Neural cell (in vitro differentiated cells): Measurements from ENCODE around the gene ANKRD33B.
"Not testable (repeated sequence)": the region's sequence is repeated elsewhere in the genome, so short reads cannot be mapped to it uniquely, and the experiment has no call there.

Experiments
- CTCF ChIP-seq: fragments of 450-650 bp; IDR thresholded peaks from 2 replicates; pipeline ENCODE4 v1.5.1; 2014; ENCODE audit warnings: antibody characterized with exemption, mild to moderate bottlenecking, moderate library complexity; ENCODE audit not compliant: poor library complexity, severe bottlenecking
- EP300 ChIP-seq: fragments of 450-650 bp; conservative IDR thresholded peaks from 2 replicates; pipeline ENCODE4 v1.6.1; 2014; ENCODE audit warnings: antibody characterized with exemption, mild to moderate bottlenecking, moderate library complexity; ENCODE audit not compliant: poor library complexity, severe bottlenecking
- EZH2 ChIP-seq: fragments of 200-600, 300-800 bp; shearing (Covaris generic), sonication (generic); IDR thresholded peaks from 2 replicates; pipeline ENCODE4 v1.6.1; 2014; ENCODE audit warnings: antibody characterized with exemption, low read length, borderline replicate concordance, mild to moderate bottlenecking; ENCODE audit not compliant: insufficient read depth, poor library complexity, severe bottlenecking
- MXI1 ChIP-seq: fragments of 450-650 bp; conservative IDR thresholded peaks from 2 replicates; pipeline ENCODE4 v1.6.1; 2014; ENCODE audit warnings: antibody characterized with exemption, mild to moderate bottlenecking; ENCODE audit not compliant: poor library complexity, severe bottlenecking
- POLR2AphosphoS5 ChIP-seq: IDR thresholded peaks from 2 replicates; pipeline ENCODE4 v1.6.1; 2012
- RAD21 ChIP-seq: fragments of 450-650 bp; conservative IDR thresholded peaks from 2 replicates; pipeline ENCODE4 v1.6.1; 2014; ENCODE audit warnings: antibody characterized with exemption, mild to moderate bottlenecking, moderate library complexity
- SMC3 ChIP-seq: fragments of 450-650 bp; conservative IDR thresholded peaks from 2 replicates; pipeline ENCODE4 v1.6.1; 2014; ENCODE audit warnings: antibody characterized with exemption, mild to moderate bottlenecking, moderate library complexity; ENCODE audit not compliant: poor library complexity

- not testable (repeated sequence) for TF ChIP-seq POLR2AphosphoS5, EZH2, CTCF, EP300, SMC3, RAD21, MXI1
Measured at GRCh38 chr5:10664180-10664769, 100.4 kb downstream of the ANKRD33B start.
